Esophagus squamous epithelium (tissue), 5 donors: ENCODE data around the gene ARFGEF3. TPM values are rescaled to one million over a fixed set of nuclear protein-coding genes. Genes with fewer than 3 reads are reported as not detected.

ENCODE experiments used
- DNase-seq: peaks from one replicate; lab custom pipeline; 2025; lab: John Stamatoyannopoulos, UW
- H3K27ac ChIP-seq, 4 donors: fragments of 200-600 bp; sonication (generic); one replicate each; pipeline ENCODE4 v1.5.1; 2016 to 2019; ENCODE audit warnings: mild to moderate bottlenecking in 1 of 4
- H3K27me3 ChIP-seq, 4 donors: fragments of 200-600 bp; sonication (generic); 1 replicate in 3 of 4; 2 replicates in 1 of 4; pipeline versions ENCODE4 v1.5.1 to v1.6.0; 2017 to 2021; ENCODE audit warnings: antibody characterized with exemption in 1 of 4
- H3K36me3 ChIP-seq, 3 donors: fragments of 200-600 bp; sonication (generic); one replicate each; pipeline ENCODE4 v1.5.1; 2016 to 2019
- H3K4me1 ChIP-seq, 3 donors: fragments of 200-600 bp; sonication (generic); one replicate each; pipeline ENCODE4 v1.5.1; 2017 to 2019
- H3K4me3 ChIP-seq, 4 donors: fragments of 200-600 bp; sonication (generic); 1 replicate in 3 of 4; 2 replicates in 1 of 4; pipeline ENCODE4 v1.5.1; 2016 to 2019; ENCODE audit warnings: mild to moderate bottlenecking in 2 of 4, moderate library complexity in 1 of 4
- H3K9me3 ChIP-seq, 3 donors: fragments of 200-600 bp; sonication (generic); one replicate each; pipeline ENCODE4 v1.5.1; 2016 to 2019
- CTCF ChIP-seq, 6 experiments: fragments of 450-650 bp in 4 of 6; fragments of 200-600 bp in 2 of 6; sonication (generic) in 2 of 6; IDR thresholded peaks; one replicate each; pipeline ENCODE4 v1.5.1; 2016 to 2019; ENCODE audit warnings: antibody characterized with exemption in 6 of 6, mild to moderate bottlenecking in 4 of 6, moderate library complexity in 4 of 6
- POLR2A ChIP-seq, 4 donors: fragments of 450-650 bp; IDR thresholded peaks; one replicate each; pipeline ENCODE4 v1.6.1; 2017; ENCODE audit warnings: antibody characterized with exemption in 4 of 4, mild to moderate bottlenecking in 4 of 4, moderate library complexity in 3 of 4
- WGBS, 2 donors: methylation state at CpG; one replicate each; pipeline ENCODE4 v1.1.5; 2018; 5-methylcytosine and 5-hydroxymethylcytosine counted together
- intact Hi-C: fragments of 100-400 bp; cut with DNase I; formaldehyde crosslinking; loops from one replicate; pipeline ENCODE4 v1.15.0; 2022
- total RNA-seq, 4 donors: library from RNA; depleted of rRNA; stranded (reverse); fragments of >200 nt; gene quantifications; one replicate each; pipeline ENCODE4 v1.1.0, GENCODE V29; 2016
- donor health status: DM: yes; HTN: yes; CAD: no.

ARFGEF3 gene
- total RNA-seq, 4 donors from 2014 or later, result 0.92 to 1.0 (median 0.99) TPM

DNA sequence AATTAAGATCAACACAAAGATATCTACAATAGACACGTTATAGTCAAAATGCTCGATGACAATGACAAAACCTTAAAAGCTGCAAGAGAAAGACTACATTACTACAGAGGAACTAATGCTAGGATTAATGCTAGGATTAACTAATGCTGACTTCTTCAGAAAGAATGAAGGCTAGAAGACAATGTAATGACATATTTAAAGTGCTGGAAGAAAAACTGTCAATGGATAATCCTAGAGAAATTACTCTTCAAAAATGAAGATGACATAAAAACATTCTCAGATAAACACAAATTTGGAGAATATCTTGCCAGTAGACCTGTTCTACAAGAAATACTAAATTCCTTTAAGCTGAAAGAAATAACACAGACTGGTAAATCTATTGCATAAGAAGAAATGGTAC, 140.8 kb downstream of the ARFGEF3 start:
- whole genome bisulfite sequencing, 2 donors, result 33 to 40% methylated on average over 2 of the region's 2 CpGs
- DNase-seq, result no peak
- H3K9me3 ChIP-seq, result no peaks in the 10 kb centered on the region
- intact Hi-C loops, result no loop called here
- no peak overlapping the region for H3K27ac ChIP-seq
- no peak for TF ChIP-seq CTCF (IDR thresholded peaks at IDR 0.05)
- TF ChIP-seq POLR2A (IDR thresholded peaks at IDR 0.05), result no peak
- H3K4me1 ChIP-seq, result peaks cover 0 to 21% (median 0%) of the 10 kb centered on the region in 3 donors
- H3K36me3 ChIP-seq, result no peaks in the 10 kb centered on the region
- H3K27me3 ChIP-seq, result no peaks in the 10 kb centered on the region
- H3K4me3 ChIP-seq, result no peak overlapping the region

DNA sequence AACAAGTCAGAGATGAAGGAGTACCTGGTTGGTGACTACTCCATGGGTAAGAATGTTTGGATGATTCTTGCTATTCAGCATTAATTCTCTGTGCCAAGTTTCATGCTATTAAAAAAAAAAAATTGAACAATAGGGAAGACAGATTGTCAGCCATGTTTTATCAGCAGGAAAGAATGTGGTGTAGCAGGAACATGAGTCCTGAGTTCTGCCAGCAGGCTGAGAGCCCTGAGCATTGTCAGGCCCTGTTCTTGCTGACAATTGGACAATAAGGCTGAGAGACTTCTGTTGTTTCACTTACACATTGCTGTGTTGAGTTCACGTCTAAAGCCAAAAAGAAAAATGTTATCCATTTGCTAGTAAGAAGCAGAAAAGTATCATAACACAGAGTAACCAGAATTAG, 145.6 kb downstream of the ARFGEF3 start:
- Histone ChIP-seq H3K36me3 (no peaks in the 10 kb centered on the region), H3K4me1 (peaks cover 0 to 40% (median 0%) of the 10 kb centered on the region in 3 donors), H3K4me3 (no peak overlapping the region), H3K9me3 (no peaks in the 10 kb centered on the region), H3K27ac (peak overlapping the region in 3 of 4 donors; percentile 61 to 75 (median 69)), H3K27me3 (no peaks in the 10 kb centered on the region)
- no peak for DNase-seq
- WGBS, 2 donors, result 0 to 19% methylated on average over 1 of the region's 1 CpG
- intact Hi-C loops, result no loop called here
- TF ChIP-seq CTCF (IDR thresholded peaks at IDR 0.05), result no peak
- TF ChIP-seq POLR2A (IDR thresholded peaks at IDR 0.05), result no peak

- no peak for TF ChIP-seq POLR2A (IDR thresholded peaks at IDR 0.05)
- no peak for TF ChIP-seq CTCF (IDR thresholded peaks at IDR 0.05)
- no peaks in the 10 kb centered on the region for H3K36me3 ChIP-seq
- H3K27ac ChIP-seq, result peak overlapping the region in 3 of 4 donors; percentile 61 to 75 (median 69)
Observed at GRCh38 chr6:138307816-138308730, 146.3 kb downstream of the ARFGEF3 start.

GRCh38 chr6:138308731-138309110, 147.0 kb downstream of the ARFGEF3 start:
- Histone ChIP-seq H3K36me3 (no peaks in the 10 kb centered on the region), H3K27me3 (no peaks in the 10 kb centered on the region), H3K4me1 (peaks cover 0 to 32% (median 0%) of the 10 kb centered on the region in 3 donors), H3K4me3 (no peak overlapping the region), H3K9me3 (no peaks in the 10 kb centered on the region), H3K27ac (no peak overlapping the region)
- no peak for DNase-seq
- WGBS, 2 donors, result 89 to 93% methylated on average over 1 of the region's 1 CpG
- TF ChIP-seq POLR2A (IDR thresholded peaks at IDR 0.05) (no peak), CTCF (IDR thresholded peaks at IDR 0.05) (no peak)
- intact Hi-C loops, result no loop called here

More at GRCh38 chr6:138307816-138308730, 146.3 kb downstream of the ARFGEF3 start:
- DNase-seq, result no peak
- intact Hi-C loops, result no loop called here
- Histone ChIP-seq H3K27me3 (no peaks in the 10 kb centered on the region), H3K4me1 (peaks cover 0 to 34% (median 0%) of the 10 kb centered on the region in 3 donors), H3K4me3 (no peak overlapping the region), H3K9me3 (no peaks in the 10 kb centered on the region)
- 70 to 82% methylated on average over 9 to 10 of the region's 11 CpGs for WGBS, 2 donors

- Histone ChIP-seq H3K27me3 (no peaks in the 10 kb centered on the region), H3K9me3 (no peaks in the 10 kb centered on the region), H3K27ac (peak overlapping the region in 1 of 4 donors; percentile 22), H3K36me3 (no peaks in the 10 kb centered on the region), H3K4me1 (peaks cover 0 to 32% (median 0%) of the 10 kb centered on the region in 3 donors), H3K4me3 (no peak overlapping the region)
- DNase-seq, result no peak
- TF ChIP-seq CTCF (IDR thresholded peaks at IDR 0.05) (no peak), POLR2A (IDR thresholded peaks at IDR 0.05) (no peak)
- WGBS, 2 donors, result 55 to 70% methylated on average over 1 of the region's 1 CpG
- intact Hi-C loops, result no loop called here
Observed at GRCh38 chr6:138309695-138310094, 148.0 kb downstream of the ARFGEF3 start.
